ENCODE data around the gene BAIAP2.

- TF ChIP-seq, protein P1, sequence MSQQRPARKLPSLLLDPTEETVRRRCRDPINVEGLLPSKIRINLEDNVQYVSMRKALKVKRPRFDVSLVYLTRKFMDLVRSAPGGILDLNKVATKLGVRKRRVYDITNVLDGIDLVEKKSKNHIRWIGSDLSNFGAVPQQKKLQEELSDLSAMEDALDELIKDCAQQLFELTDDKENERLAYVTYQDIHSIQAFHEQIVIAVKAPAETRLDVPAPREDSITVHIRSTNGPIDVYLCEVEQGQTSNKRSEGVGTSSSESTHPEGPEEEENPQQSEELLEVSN (IDR thresholded peaks at IDR 0.05; ENCODE audit: borderline replicate concordance, low read depth): no peak
- TF ChIP-seq, protein P2, sequence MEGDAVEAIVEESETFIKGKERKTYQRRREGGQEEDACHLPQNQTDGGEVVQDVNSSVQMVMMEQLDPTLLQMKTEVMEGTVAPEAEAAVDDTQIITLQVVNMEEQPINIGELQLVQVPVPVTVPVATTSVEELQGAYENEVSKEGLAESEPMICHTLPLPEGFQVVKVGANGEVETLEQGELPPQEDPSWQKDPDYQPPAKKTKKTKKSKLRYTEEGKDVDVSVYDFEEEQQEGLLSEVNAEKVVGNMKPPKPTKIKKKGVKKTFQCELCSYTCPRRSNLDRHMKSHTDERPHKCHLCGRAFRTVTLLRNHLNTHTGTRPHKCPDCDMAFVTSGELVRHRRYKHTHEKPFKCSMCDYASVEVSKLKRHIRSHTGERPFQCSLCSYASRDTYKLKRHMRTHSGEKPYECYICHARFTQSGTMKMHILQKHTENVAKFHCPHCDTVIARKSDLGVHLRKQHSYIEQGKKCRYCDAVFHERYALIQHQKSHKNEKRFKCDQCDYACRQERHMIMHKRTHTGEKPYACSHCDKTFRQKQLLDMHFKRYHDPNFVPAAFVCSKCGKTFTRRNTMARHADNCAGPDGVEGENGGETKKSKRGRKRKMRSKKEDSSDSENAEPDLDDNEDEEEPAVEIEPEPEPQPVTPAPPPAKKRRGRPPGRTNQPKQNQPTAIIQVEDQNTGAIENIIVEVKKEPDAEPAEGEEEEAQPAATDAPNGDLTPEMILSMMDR (IDR thresholded peaks at IDR 0.05): no peak
- TF ChIP-seq, protein P3, sequence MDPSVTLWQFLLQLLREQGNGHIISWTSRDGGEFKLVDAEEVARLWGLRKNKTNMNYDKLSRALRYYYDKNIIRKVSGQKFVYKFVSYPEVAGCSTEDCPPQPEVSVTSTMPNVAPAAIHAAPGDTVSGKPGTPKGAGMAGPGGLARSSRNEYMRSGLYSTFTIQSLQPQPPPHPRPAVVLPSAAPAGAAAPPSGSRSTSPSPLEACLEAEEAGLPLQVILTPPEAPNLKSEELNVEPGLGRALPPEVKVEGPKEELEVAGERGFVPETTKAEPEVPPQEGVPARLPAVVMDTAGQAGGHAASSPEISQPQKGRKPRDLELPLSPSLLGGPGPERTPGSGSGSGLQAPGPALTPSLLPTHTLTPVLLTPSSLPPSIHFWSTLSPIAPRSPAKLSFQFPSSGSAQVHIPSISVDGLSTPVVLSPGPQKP (IDR thresholded peaks at IDR 0.05; ENCODE audit: low read depth, low read length): no peak
These were observed 81.0 kb downstream of the BAIAP2 start for GRCh38 chr17:81115749-81116464.

All from A549 (cell line).